Stimulated activated CD8-positive, alpha-beta memory T cell treated with anti-CD3 and anti-CD28 coated beads, Interleukin-7, amount 100 ng/mL, for 1 hour (primary cell): ENCODE data around the gene MS4A15.

Experiments
- DNase-seq, 2 donors: peaks; one replicate each; pipeline ENCODE4 v3.0.0-alpha.2; 2020; ENCODE audit warnings: low read depth in 2 of 2

Gene MS4A15

GRCh38 chr11:60777572-60777971, 20.9 kb downstream of the MS4A15 start:
- no peak for DNase-seq

- no peak for DNase-seq
Measured at GRCh38 chr11:60780065-60780464, 23.4 kb downstream of the MS4A15 start.

DNA sequence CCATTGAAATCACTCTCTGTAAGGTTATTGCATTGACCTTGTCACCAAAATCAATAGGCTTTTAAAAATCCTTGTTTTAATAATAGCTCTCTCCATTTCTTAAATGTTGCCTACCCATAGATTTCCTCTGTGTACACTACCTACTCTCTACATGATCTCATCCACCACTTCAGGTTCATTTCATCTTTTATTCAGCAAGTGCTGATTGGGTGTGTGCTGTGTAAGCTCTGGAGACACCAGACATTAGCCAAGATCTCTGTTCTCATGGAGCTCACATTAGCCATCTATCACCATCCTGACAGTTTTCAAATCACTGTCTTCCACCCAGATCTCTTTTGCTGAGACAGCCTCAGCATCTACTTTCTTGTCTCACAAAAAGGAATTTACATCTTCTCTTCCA, 24.1 kb downstream of the MS4A15 start:
- DNase-seq: no peak

- no peak for DNase-seq
Measured at GRCh38 chr11:60781286-60781980, 24.8 kb downstream of the MS4A15 start.

- DNase-seq: no peak
Measured at GRCh38 chr11:60781981-60782316, 25.3 kb downstream of the MS4A15 start.

GRCh38 chr11:60782393-60783140, 25.9 kb downstream of the MS4A15 start:
- no peak for DNase-seq

DNA sequence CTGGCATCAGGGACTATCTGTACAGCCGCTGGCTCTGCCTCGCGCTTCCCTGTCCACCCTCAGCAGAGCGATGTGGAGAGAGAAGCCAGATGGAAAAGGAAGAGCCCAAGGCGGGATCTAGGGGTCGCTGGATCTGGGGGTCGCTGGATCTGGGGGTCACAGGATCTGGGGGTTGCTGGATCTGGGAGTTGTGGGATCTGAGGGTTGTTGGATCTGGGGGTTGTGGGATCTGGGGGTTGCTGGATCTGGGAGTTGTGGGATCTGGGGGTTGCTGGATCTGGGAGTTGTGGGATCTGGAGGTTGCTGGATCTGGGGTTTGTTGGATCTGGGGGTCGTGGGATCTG, 26.4 kb downstream of the MS4A15 start:
- DNase-seq: no peak

- no peak for DNase-seq
Measured at GRCh38 chr11:60783911-60784310, 27.2 kb downstream of the MS4A15 start.

DNA sequence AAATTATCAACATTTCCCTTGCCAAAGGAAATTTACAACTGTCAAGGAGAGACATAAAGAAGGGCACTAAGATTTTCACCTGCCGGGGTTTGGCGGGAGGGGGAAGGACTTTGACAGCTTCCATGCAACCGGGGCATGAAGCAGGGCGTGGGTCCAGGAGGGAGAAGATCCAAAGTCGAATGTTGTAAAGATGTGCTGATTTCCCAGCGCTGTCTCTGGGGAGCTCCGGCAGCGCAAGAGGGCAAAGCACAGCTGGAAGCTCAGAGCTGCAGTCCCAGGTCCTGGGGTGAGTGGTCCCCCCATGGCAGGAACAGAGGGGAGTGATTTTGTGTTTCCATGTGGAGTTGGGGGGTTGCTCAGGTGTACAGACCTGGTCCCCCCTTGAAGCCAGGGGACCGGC, 28.5 kb downstream of the MS4A15 start, which contains the start of gene MS4A10:
Gene MS4A10 (plus strand): TSS at position 198 of the 400 bp plus-strand sequence. CDS start 5,003 bp downstream, outside the sequence.
- no peak for DNase-seq

DNA sequence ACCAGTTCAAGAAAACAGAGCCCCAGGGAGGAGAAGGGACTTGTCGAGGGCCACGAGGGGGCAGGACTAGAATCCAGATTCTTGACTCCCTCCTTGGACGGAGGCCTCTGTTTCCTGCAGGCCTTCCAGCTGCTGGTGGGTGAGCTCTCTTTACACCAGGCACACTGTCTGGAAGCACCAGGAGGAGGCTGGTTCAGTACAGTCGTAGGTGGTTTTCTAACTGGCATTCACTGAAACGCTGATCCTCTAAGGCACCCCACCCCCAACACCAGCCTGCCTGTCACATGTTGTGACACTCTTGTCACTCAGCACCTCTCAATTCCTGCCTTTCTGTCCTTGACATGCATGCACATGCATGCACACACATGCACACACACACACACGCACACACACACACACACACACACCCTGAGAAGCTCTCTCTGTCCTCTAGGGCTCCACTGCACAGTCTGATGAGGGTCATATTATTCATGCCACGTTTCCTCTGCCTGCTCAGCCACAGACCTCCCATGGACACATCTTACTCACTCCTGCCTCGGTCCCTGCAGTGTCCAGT, 29.2 kb downstream of the MS4A15 start:
- no peak for DNase-seq

- DNase-seq: no peak
Measured at GRCh38 chr11:60786811-60787567, 30.3 kb downstream of the MS4A15 start.

DNA sequence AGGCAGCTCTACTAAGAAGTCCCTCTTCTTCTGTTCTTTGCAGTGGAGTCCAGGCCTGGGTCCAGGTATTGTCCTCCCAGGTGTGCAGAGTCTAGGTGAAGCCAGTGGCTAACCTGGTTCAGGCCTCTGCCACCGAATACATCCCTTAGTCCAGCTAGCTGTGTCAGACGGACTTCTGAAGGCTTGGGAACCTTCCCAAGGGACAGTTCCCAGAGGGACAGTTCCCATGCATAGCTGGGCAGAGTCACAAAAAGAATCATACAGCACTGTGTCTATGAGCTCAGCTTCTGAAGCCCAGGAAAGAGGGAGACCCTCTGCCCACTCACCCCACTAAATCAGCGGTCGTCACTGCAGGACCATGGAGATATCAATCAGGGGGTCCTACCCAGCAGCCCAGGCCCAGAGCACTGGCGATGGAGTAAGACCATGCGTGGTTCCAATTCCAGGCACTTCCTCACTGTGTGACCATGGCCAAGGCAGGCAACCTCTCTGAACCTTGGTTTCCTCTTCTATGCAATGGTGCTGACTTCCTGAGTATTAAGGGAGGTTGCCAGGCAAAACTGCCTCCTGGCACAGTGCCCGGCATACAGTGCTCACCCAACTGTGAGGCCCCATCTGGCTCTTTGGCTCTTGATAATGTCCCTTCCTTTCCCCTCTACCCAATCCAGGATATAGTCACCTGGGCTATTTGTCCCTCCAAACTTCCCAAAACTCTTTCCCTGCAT, 31.9 kb downstream of the MS4A15 start:
- no peak for DNase-seq

DNA sequence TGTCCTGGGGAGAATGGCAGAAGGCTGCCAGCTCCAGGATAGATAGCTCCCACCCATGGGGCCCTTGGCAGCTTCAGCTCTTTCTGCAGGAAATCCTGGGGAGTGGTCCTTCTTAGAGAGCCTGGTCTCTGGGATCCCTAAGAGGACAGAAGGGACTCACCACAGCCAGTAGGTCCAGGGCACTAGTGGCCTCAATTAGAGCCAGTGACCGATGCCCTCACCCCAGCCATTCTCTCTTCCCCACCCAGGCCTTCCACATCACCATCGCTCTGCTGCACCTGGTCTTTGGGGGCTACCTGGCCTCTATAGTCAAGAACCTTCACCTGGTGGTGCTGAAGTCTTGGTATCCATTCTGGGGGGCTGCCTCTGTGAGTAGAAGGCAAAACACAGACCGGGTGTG, 34.1 kb downstream of the MS4A15 start:
- DNase-seq: no peak

GRCh38 chr11:60791153-60791933, 34.7 kb downstream of the MS4A15 start:
- no peak for DNase-seq

DNA sequence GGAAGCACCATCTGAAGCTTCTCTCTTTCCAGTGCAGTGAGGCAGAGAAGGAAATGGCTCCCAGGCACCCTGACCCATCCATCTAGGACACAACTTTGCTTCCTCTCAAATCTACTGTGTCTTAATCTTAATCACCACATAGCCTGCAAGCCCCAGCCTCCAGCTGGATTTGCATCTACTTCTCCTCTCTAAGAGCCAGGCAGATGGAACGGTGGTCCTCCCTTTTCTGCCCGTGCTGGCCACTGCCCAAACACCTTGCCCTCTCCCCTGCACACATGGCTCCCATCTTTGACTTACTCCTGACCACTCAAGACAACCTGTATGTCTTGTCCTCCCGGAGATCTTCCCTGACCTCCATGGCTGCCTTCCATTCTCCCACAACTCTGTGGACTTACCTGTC, 35.9 kb downstream of the MS4A15 start:
- DNase-seq: no peak

DNA sequence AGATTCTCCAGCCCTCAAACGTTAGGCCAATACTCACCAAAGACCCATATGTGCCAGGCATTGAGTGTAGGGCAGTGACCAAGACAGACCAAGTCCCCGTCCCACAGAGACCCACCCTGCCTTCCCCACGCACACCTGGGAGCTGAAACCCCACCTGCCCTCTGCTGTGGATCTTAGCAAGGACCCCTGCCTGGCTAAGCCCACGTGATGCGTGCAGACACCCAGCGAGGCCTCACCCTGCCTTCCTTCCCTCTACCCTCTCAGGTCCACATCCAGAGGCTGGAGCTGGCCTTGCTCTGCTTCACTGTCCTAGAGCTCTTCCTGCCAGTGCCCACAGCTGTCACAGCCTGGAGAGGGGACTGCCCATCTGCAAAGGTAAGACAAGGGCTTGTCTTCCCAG, 38.6 kb downstream of the MS4A15 start:
- DNase-seq: no peak

DNA sequence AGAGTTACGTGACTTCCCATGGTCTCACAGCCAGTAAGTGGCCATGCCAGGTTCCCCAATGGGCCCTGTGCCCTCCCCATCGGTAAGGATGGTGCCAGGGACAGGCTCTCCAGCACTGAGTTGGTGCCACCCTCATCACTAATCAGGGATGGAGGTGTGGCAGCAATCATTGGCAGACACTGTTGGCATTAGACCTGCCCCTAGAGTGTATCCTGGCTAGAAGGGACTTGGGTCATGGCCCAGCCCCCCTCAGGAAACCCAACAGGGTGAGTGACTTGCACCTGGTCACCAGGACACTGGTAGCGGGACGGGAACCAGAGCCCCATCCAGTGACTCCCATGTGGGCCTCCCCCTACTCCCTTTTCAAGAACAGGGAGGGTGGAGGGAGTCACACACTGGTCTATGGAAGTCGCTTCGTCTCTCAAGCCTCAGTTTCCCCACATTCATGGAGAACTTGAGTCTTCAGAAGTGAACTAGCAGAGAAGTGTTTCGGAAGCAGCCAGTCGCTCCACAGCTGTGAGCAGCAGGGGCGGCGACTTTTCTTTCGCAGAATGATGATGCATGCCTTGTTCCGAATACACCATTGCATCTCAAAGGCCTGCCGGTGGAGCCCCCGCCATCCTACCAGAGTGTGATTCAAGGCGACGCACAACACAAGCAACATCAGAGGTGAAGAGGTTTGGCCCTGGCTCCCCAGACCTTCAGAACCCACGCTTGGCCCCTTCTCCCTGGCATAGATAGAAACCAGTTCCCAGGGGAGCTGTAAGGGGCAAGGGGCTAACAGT, 41.4 kb downstream of the MS4A15 start:
- no peak for DNase-seq

GRCh38 chr11:60798631-60799030, 42.0 kb downstream of the MS4A15 start:
- DNase-seq: no peak

GRCh38 chr11:60801194-60801593, 44.5 kb downstream of the MS4A15 start:
- no peak for DNase-seq

GRCh38 chr11:60803273-60803936, 46.7 kb downstream of the MS4A15 start:
- no peak for DNase-seq
